HG02943 (cell line): ENCODE data around the gene OPN4.

Experiments
- ATAC-seq: cut with Tn5 transposase; IDR thresholded peaks from one replicate; pipeline ENCODE4 v1.9.1; 2021; ENCODE audit warnings: mild to moderate bottlenecking, low read depth, moderate library complexity; ENCODE audit not compliant: unreplicated experiment

OPN4 gene

GRCh38 chr10:86646933-86647332, 7.4 kb upstream of the OPN4 start:
- ATAC-seq = no peak

DNA sequence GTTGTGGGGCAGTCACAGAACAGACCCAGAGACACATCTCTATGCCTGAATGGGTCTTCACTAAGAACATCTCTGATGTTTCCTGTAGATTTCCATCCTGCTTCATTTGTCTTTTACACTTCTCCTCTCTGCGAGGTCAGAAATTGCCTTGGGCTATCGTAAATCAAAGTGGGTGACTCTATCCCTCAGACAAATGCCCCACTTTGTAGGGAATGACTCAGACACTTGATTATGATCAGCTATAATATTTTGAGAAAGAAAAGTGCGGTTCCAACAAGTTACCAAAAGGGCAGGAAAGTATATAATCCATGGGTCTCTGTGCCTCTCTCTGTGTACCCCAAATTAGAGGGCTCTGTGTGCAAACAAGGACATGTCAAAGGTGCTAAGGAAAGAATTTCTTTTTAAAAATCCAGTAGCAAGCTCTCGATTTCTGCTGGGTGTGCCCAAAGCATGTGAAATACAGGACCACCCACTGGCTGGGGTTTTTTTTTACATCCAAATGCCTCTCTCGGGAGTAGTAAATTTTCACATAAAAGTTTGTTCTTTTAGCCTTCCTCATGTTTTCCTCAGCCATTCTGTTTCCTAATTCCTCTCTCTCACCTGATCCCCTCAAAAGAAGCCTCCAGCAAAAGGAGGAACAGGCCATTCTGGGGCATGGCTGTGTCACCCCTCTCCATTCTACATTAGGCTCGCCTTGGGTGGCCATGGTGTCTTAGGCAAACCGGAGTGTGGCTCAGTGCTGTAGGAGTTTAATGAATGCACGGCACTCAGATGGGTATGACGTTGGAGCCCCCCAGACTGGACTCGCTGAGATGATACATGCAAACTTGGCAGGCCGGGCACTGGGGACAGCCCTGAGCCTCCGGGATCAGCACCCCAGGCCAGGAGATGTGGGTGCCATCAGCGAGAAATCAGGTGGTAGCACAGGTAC, 6.3 kb upstream of the OPN4 start:
- no peak for ATAC-seq

DNA sequence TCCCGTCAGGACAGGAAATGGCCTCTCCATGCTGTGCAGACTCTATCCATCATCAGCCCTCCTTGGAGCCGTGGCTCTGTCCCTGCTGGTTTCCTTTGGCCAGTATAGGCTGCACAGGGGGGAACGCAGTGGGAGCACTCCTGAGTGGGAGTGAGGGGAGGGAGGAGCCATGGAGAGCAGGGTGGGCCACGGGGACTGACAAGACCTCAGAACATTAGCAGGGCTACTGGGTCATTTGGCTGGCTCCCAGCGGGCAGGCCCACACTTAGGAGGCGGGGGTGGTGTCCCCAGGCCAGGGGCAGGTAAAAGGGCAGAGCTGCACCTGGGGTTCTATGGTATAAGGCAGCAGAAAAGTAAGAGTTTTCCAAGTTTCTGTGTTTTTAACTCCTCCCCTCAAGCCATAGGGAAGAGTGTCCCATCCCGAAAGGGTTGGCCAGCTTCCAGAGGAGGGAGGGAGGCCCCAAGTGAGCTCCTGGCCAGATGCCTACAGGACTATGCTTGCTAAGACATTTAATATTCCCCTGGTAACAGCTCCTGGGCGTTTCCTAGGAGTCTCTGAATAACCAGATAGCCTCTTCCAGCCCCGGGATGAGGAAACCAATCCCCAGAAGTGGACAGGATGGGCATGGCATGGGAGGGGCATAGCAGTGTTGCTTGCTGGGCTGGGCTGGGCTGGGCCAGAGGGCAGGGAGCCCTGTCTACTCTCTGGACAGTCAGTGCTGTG, 5.5 kb upstream of the OPN4 start:
- no peak for ATAC-seq

- no peak for ATAC-seq
Observed at GRCh38 chr10:86649471-86650150, 4.7 kb upstream of the OPN4 start.

DNA sequence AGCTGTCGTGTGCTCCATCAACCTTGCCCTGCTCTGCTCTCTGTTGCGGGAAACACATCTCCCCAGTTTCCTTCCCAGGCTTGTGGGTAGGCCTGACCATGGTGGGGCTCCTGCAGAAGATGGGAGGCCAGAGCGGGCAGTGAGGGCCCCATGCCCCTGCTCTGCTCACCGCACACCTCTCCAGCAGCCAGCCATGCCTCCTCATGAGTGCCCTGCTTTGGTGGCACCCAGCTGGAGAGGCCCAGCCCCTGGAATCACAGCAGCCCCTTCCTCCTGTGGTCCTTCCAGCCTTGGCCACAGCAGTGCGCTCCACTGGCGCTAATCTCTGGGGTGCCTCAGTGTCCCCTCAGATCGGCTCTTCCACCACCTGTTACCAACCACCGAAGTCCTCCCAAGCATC, 4.2 kb upstream of the OPN4 start:
- no peak for ATAC-seq

- no peak for ATAC-seq
Observed at GRCh38 chr10:86651021-86651471, 3.3 kb upstream of the OPN4 start.

- no peak for ATAC-seq
Observed at GRCh38 chr10:86651631-86652331, 2.6 kb upstream of the OPN4 start.

- ATAC-seq = no peak
Observed at GRCh38 chr10:86652361-86653202, 1.8 kb upstream of the OPN4 start.

- no peak for ATAC-seq
Observed at GRCh38 chr10:86653379-86653778, 968 bp upstream of the OPN4 start.

- no peak for ATAC-seq
Observed at GRCh38 chr10:86653987-86654386, 360 bp upstream of the OPN4 start.

GRCh38 chr10:86655173-86655540, 810 bp downstream of the OPN4 start:
- no peak for ATAC-seq

DNA sequence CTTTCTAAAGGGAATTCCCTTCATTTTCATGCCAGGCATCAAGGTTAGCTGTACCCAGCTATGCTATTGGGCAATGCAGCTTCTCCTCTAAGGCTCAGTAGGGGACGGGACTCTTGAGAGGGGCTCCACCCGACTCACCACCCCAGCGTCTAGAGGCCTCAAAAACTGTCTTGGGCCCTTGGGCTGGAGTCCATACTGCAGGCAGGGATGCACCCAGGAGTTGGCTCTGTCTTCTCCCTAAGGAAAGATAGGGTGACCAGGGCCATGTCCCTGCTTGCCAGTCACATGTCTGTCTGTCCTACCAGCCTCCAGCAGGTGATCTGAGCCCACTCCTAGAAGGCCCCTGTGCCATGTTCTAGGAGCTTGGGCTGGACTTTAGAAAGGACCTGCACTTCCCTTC, 1.2 kb downstream of the OPN4 start:
- ATAC-seq = no peak

DNA sequence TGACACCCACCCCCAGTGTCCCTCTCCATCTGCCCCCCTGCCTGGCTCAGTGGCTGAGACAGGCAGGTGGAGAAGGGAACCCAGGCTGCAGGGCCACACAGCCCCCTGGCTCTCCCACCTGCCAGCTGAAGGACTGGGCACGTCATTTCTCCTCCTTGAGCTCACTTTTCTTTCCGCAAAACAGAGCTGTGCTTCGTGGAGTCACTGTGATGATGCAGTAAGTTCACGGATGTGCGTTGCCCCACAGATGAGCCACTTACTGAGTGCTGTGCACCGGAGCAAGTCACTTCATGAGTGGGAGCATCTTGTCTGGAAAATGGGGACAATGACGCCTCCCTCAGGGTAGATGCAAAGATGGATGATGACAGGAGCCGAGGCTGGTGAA, 2.7 kb downstream of the OPN4 start:
- ATAC-seq = no peak

DNA sequence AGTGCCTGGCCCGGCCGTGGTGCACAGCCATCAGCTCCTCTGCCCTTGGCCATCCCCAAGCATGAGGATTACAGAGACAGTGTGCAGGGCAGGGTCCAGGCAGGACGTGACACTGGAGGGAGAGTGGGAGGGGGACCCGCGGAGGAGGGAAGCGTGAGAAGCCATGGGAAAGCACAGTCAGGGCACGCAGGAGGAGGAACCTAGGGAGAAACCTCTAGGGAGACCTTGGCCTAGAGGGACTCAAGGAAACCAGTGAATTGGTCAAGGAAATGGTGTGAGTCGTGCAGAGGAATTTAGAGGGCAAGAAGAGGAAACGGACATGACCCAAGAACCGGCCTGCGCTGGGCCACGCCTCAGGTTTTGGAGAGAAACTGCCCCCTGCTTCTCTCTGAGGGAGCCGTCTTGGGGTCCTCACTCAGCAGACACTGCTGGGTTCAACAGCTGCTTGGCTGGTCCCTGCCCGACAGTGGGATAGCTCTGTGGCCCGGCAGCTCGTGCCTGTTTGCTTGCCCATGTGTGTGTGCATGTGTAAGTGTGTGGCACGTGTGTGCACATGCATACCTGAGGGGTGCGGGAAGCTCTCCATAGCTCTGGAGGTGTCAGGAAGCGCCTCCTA, 3.2 kb downstream of the OPN4 start:
- no peak for ATAC-seq

GRCh38 chr10:86658261-86658741, 4.0 kb downstream of the OPN4 start:
- no peak for ATAC-seq

DNA sequence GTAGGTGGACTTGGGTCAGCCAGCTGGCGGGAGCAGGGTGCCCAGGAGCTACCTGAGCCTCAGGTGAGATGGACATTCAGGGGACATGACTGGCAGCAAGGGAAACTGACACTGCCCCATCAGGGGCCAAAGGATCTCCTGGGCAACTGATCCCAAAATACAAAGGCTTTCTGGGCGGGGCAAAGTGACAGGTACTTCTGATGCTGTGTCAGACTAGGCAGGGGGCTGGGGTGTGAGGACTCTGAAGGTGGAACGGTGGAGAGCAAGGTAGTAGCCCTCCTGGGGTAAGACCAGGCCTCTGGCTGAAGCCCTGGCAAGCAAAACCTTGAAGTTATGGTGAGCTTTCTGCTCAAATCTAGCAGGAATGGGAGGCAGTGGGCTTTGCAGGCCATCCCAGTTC, 4.4 kb downstream of the OPN4 start:
- no peak for ATAC-seq

DNA sequence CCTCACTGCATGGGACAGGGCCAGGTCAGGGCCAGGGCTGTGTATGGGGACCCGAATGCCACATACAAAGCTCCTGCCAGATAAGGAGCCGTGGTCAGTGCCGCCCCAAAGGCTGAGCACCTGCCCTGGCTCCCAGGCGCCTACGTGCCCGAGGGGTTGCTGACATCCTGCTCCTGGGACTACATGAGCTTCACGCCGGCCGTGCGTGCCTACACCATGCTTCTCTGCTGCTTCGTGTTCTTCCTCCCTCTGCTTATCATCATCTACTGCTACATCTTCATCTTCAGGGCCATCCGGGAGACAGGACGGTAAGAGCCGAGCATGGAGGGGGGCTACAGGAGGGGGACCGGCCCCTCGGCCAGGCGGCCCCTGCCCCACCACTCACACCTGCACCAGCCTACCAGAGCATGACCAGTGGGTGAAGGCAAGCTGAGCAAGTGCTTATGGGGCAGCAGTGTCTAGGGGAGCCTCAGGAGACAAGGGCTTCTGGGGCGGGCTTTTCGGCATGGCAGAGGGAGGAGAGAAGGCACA, 4.9 kb downstream of the OPN4 start:
- no peak for ATAC-seq

- ATAC-seq = no peak
Observed at GRCh38 chr10:86659721-86660453, 5.5 kb downstream of the OPN4 start.
